Measurements from ENCODE around the gene PCNX2.

DNA sequence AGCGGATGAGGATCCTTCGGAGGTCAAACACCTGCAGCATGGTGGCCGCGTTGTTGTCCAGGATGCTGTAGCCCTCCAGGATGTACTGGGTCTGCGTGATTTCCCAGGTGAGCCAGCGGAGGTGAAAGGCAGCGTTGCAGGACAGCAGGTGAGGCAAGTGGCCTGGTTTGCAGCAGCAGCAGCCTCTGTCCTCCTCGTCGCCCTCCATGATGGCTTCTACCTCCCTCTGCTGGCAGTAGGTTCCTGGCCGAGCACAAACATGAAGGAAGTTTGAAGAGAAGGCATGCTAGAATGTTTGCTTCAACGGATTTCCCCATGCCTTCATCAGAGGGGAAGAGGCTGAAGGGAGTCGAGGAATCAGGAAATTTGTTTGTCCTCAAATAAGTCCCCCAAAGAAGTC lies 270.4 kb downstream of the PCNX2 start:
- TF ChIP-seq, protein P1, sequence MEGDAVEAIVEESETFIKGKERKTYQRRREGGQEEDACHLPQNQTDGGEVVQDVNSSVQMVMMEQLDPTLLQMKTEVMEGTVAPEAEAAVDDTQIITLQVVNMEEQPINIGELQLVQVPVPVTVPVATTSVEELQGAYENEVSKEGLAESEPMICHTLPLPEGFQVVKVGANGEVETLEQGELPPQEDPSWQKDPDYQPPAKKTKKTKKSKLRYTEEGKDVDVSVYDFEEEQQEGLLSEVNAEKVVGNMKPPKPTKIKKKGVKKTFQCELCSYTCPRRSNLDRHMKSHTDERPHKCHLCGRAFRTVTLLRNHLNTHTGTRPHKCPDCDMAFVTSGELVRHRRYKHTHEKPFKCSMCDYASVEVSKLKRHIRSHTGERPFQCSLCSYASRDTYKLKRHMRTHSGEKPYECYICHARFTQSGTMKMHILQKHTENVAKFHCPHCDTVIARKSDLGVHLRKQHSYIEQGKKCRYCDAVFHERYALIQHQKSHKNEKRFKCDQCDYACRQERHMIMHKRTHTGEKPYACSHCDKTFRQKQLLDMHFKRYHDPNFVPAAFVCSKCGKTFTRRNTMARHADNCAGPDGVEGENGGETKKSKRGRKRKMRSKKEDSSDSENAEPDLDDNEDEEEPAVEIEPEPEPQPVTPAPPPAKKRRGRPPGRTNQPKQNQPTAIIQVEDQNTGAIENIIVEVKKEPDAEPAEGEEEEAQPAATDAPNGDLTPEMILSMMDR (IDR thresholded peaks at IDR 0.05), result peak in 4 of 6 experiments; percentile 36 to 62 (median 46)
- no peak for TF ChIP-seq POLR2A (IDR thresholded peaks at IDR 0.05)

All from esophagus squamous epithelium (tissue), 4 donors.